Gastrocnemius medialis (tissue), 4 donors: ENCODE data around the gene PTTG1. TPM values are rescaled to one million over a fixed set of nuclear protein-coding genes. Genes with fewer than 3 reads are reported as not detected.

Experiments used
- ATAC-seq, 2 donors: fragments of 150-250 bp; one replicate each; pipeline ENCODE4 v1.9.1; 2016
- DNase-seq, 2 donors: peaks; one replicate each; pipeline ENCODE4 v3.0.0-alpha.2; 2019
- H3K27ac ChIP-seq, 4 donors: fragments of 200-600 bp; sonication (generic); 1 replicate in 1 of 4; 2 replicates in 3 of 4; pipeline ENCODE4 v1.5.1; 2016 to 2018; ENCODE audit warnings: mild to moderate bottlenecking in 2 of 4, moderate library complexity in 1 of 4
- H3K27me3 ChIP-seq, 3 donors: fragments of 200-600 bp; sonication (generic) in 2 of 3; 1 replicate in 1 of 3; 2 replicates in 2 of 3; pipeline versions ENCODE4 v1.5.1 to v1.6.0; 2016 to 2019; ENCODE audit warnings: mild to moderate bottlenecking in 1 of 3, moderate library complexity in 1 of 3
- H3K36me3 ChIP-seq, 2 donors: fragments of 200-600 bp; sonication (generic) in 1 of 2; one replicate each; pipeline ENCODE4 v1.5.1; 2017 to 2018
- H3K4me1 ChIP-seq, 2 donors: fragments of 200-600 bp; sonication (generic) in 1 of 2; one replicate each; pipeline ENCODE4 v1.5.1; 2016 to 2017; ENCODE audit warnings: mild to moderate bottlenecking in 2 of 2
- H3K4me3 ChIP-seq, 4 donors: fragments of 200-600 bp; sonication (generic) in 3 of 4; 1 replicate in 1 of 4; 2 replicates in 3 of 4; pipeline ENCODE4 v1.5.1; 2016 to 2019; ENCODE audit warnings: mild to moderate bottlenecking in 2 of 4
- H3K9me3 ChIP-seq, 3 donors: fragments of 200-600 bp; sonication (generic) in 2 of 3; 1 replicate in 1 of 3; 2 replicates in 2 of 3; pipeline ENCODE4 v1.5.1; 2016 to 2019
- POLR2A ChIP-seq, 2 donors: fragments of 450-650 bp; IDR thresholded peaks; one replicate each; pipeline ENCODE4 v1.6.1; 2017; ENCODE audit warnings: antibody characterized with exemption in 2 of 2, mild to moderate bottlenecking in 2 of 2, moderate library complexity in 2 of 2
- in situ Hi-C, 4 donors: fragments of 200-750 bp; cut with MboI; loops; one replicate each; pipeline versions ENCODE4 v1.15.0 to v1.8.0; 2017; ENCODE audit warnings: low sequenced_read_pairs in 4 of 4
- intact Hi-C: fragments of 100-400 bp; cut with DNase I; formaldehyde crosslinking; loops from one replicate; pipeline ENCODE4 v1.15.1; 2023; ENCODE audit warnings: low total_unique reads
- microRNA-seq, 2 donors: library from miRNA; unstranded; fragments of <30 nt; microRNA quantifications; one replicate each; pipeline ENCODE4, GENCODE V29; 2016; ENCODE audit warnings: borderline replicate concordance in 2 of 2
- total RNA-seq, 4 donors: library from RNA; depleted of rRNA; stranded (reverse); fragments of >200 nt; gene quantifications; one replicate each; pipeline versions ENCODE4 v1.1.0 to v1.2.3, GENCODE V29; 2016
- TF ChIP-seq, protein P1 (sequence below), 5 experiments: fragments of 450-650 bp in 3 of 5; fragments of 200-600 bp in 2 of 5; sonication (generic) in 2 of 5; IDR thresholded peaks in 4 of 5; conservative IDR thresholded peaks in 1 of 5; 1 replicate in 4 of 5; 2 replicates in 1 of 5; pipeline ENCODE4 v1.5.1; 2016 to 2019; ENCODE audit warnings: antibody characterized with exemption in 5 of 5, mild to moderate bottlenecking in 3 of 5, moderate library complexity in 3 of 5

PTTG1 gene
- total RNA-seq, 4 donors from 2014 or later = 1.1 to 18.1 (median 11.4) TPM

DNA sequence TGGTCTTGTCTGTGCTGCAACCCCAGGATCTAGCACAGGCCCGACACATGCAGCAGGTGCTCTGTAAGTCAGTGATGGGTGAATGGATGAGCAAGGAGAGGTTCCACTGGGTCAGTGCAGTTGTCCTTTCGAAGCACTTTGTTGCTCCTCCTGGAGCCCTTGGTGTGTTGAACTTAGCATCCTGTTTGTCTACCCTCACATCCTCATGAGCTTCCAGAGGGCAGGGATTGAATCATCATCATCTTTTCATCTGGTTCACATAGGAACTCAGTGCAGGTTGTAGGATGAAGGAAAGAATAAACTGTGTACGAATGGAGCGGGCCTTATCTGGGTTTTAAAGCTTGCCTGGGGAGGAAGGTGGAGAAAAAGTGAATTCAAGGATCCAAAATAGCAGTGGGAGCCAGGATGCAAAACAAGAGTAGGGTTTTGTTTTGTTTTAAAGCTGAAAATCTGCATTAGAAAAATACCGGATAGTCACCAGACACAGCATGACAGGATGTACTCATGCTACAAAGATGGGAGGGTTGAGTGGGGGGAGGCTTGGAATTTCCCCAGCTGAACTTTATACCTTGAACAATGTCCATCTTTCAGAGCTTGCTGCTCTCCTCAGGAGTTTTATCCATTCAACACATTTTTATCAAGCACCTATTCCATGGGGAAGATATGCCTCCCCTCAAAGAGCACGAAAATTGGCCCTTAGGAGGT, 55.8 kb downstream of the PTTG1 start:
- in situ Hi-C loops (no loop called here), intact Hi-C loops (no loop called here)
- no peak overlapping the region for H3K27ac ChIP-seq
- no peak overlapping the region for H3K4me3 ChIP-seq
- TF ChIP-seq, protein P1, sequence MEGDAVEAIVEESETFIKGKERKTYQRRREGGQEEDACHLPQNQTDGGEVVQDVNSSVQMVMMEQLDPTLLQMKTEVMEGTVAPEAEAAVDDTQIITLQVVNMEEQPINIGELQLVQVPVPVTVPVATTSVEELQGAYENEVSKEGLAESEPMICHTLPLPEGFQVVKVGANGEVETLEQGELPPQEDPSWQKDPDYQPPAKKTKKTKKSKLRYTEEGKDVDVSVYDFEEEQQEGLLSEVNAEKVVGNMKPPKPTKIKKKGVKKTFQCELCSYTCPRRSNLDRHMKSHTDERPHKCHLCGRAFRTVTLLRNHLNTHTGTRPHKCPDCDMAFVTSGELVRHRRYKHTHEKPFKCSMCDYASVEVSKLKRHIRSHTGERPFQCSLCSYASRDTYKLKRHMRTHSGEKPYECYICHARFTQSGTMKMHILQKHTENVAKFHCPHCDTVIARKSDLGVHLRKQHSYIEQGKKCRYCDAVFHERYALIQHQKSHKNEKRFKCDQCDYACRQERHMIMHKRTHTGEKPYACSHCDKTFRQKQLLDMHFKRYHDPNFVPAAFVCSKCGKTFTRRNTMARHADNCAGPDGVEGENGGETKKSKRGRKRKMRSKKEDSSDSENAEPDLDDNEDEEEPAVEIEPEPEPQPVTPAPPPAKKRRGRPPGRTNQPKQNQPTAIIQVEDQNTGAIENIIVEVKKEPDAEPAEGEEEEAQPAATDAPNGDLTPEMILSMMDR (IDR thresholded peaks at IDR 0.05 in 4 of 5, conservative IDR thresholded peaks at IDR 0.05 in 1 of 5) = no peak
- no peak for TF ChIP-seq POLR2A (IDR thresholded peaks at IDR 0.05)
- no peaks in the 10 kb centered on the region for H3K36me3 ChIP-seq
- no peak for ATAC-seq
- no peaks in the 10 kb centered on the region for H3K4me1 ChIP-seq
- no peaks in the 10 kb centered on the region for H3K9me3 ChIP-seq
- no peak for DNase-seq
- H3K27me3 ChIP-seq = no peaks in the 10 kb centered on the region

DNA sequence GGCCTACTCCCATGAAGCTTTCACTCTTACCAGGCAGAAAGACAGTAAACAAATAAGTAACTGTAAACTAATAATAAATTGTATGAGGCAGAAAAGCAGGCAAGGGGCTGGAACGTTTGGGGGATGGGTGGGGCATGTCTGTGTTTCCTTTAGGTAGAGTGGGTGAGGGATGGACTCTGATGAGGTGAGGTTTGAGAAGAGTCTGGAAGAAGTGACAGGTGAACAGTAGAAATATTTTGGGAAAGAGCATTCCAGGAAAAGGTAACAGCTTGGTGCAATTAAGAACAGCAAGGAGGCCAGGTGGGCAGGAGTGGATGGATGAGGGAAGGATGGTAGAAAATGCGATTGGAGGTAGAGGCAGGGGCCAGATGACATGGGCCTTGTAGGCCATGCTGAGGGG, 56.5 kb downstream of the PTTG1 start:
- Histone ChIP-seq H3K27ac (no peak overlapping the region), H3K4me1 (no peaks in the 10 kb centered on the region), H3K36me3 (no peaks in the 10 kb centered on the region), H3K27me3 (no peaks in the 10 kb centered on the region), H3K4me3 (no peak overlapping the region), H3K9me3 (no peaks in the 10 kb centered on the region)
- no peak for ATAC-seq
- no peak for DNase-seq
- in situ Hi-C loops = no loop called here
- intact Hi-C loops = no loop called here
- TF ChIP-seq, protein P1 (IDR thresholded peaks at IDR 0.05 in 4 of 5, conservative IDR thresholded peaks at IDR 0.05 in 1 of 5) = no peak
- TF ChIP-seq POLR2A (IDR thresholded peaks at IDR 0.05) = no peak

Small RNAs within 50 kb of the gene (microRNA-seq; reads per million reads assigned to microRNA genes)
- gene MIR3142 = 0 reads per million in 2 donors

Other genes with a start within 250 kb of the PTTG1 start
- gene FABP6, start 192.3 kb upstream of the PTTG1 start, total RNA-seq = not detected
- under 1 TPM in 2 of 4 donors, not detected in 2; 0.15 to 0.18 TPM for gene CCNJL, start 109.3 kb upstream of the PTTG1 start, total RNA-seq
- gene C1QTNF2, start 51.2 kb upstream of the PTTG1 start, total RNA-seq = under 1 TPM in 2 of 4 donors, not detected in 2; 0.09 to 0.65 TPM
- 1 to 10 TPM in 1 of 4 donors, under 1 TPM in 3; 0.51 to 1.1 (median 0.86) TPM for gene FAM200C, start 21.8 kb upstream of the PTTG1 start, total RNA-seq
- 100 to 1,000 TPM in 1 of 4 donors, 10 to 100 TPM in 3; 61.4 to 103 (median 87.2) TPM for gene SLU7, start 2.8 kb upstream of the PTTG1 start, total RNA-seq